Chondrocyte (in vitro differentiated cells): Measurements from ENCODE around the gene ACHE. TPM values are rescaled to one million over a fixed set of nuclear protein-coding genes. Genes with fewer than 3 reads are reported as not detected.

Experiments
- DNase-seq: peaks from one replicate; pipeline ENCODE4 v3.0.0; 2021; ENCODE audit warnings: mixed read lengths, low spot score
- H3K27ac Mint-ChIP-seq: one replicate; pipeline ENCODE4 v1.8.0; 2021; ENCODE audit warnings: mild to moderate bottlenecking, moderate library complexity, mixed read lengths; ENCODE audit not compliant: unreplicated experiment
- H3K27me3 Mint-ChIP-seq: 2 replicates; pipeline ENCODE4 v1.8.0; 2021; ENCODE audit warnings: low read depth, mixed read lengths
- H3K36me3 Mint-ChIP-seq: 2 replicates; pipeline ENCODE4 v1.8.0; 2021; ENCODE audit warnings: low read depth, mixed read lengths
- H3K4me1 Mint-ChIP-seq: 2 replicates; pipeline ENCODE4 v1.8.0; 2021; ENCODE audit warnings: low read depth, mild to moderate bottlenecking, mixed read lengths
- H3K4me3 Mint-ChIP-seq: one replicate; pipeline ENCODE4 v1.8.0; 2021; ENCODE audit warnings: mild to moderate bottlenecking, moderate library complexity, mixed read lengths; ENCODE audit not compliant: unreplicated experiment
- H3K9me3 Mint-ChIP-seq: 2 replicates; pipeline ENCODE4 v1.8.0; 2021; ENCODE audit warnings: low read depth, mixed read lengths
- total RNA-seq: library from RNA; stranded (reverse); gene quantifications from 3 replicates; pipeline ENCODE4 v1.2.1, GENCODE V29; 2021
- TF ChIP-seq, protein P1 (sequence below): fragments of 200-600 bp; sonication (generic); IDR thresholded peaks from 2 replicates; pipeline ENCODE4 v1.5.0; 2021; ENCODE audit warnings: antibody characterized with exemption, mild to moderate bottlenecking, moderate library complexity

ACHE gene
- total RNA-seq, 1 donor from 2014 or later: 2.9 TPM

GRCh38 chr7:100887516-100888290 is 8.0 kb downstream of the ACHE start:
- no peak for DNase-seq
- Mint-ChIP-seq H3K27ac (peak overlapping the region; percentile 69), H3K27me3 (no peaks in the 10 kb centered on the region), H3K4me1 (peaks cover 29% of the 10 kb centered on the region), H3K4me3 (peak overlapping the region; percentile 74), H3K9me3 (no peaks in the 10 kb centered on the region), H3K36me3 (peaks cover 46% of the 10 kb centered on the region)
- TF ChIP-seq, protein P1, sequence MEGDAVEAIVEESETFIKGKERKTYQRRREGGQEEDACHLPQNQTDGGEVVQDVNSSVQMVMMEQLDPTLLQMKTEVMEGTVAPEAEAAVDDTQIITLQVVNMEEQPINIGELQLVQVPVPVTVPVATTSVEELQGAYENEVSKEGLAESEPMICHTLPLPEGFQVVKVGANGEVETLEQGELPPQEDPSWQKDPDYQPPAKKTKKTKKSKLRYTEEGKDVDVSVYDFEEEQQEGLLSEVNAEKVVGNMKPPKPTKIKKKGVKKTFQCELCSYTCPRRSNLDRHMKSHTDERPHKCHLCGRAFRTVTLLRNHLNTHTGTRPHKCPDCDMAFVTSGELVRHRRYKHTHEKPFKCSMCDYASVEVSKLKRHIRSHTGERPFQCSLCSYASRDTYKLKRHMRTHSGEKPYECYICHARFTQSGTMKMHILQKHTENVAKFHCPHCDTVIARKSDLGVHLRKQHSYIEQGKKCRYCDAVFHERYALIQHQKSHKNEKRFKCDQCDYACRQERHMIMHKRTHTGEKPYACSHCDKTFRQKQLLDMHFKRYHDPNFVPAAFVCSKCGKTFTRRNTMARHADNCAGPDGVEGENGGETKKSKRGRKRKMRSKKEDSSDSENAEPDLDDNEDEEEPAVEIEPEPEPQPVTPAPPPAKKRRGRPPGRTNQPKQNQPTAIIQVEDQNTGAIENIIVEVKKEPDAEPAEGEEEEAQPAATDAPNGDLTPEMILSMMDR: no peak

GRCh38 chr7:100886936-100887515 is 8.7 kb downstream of the ACHE start:
- H3K4me3 Mint-ChIP-seq: no peak overlapping the region
- H3K36me3 Mint-ChIP-seq: peaks cover 48% of the 10 kb centered on the region
- H3K4me1 Mint-ChIP-seq: peaks cover 29% of the 10 kb centered on the region
- H3K27me3 Mint-ChIP-seq: no peaks in the 10 kb centered on the region
- TF ChIP-seq, protein P1: no peak
- no peaks in the 10 kb centered on the region for H3K9me3 Mint-ChIP-seq
- peak overlapping the region; percentile 54 for H3K27ac Mint-ChIP-seq
- no peak for DNase-seq

DNA sequence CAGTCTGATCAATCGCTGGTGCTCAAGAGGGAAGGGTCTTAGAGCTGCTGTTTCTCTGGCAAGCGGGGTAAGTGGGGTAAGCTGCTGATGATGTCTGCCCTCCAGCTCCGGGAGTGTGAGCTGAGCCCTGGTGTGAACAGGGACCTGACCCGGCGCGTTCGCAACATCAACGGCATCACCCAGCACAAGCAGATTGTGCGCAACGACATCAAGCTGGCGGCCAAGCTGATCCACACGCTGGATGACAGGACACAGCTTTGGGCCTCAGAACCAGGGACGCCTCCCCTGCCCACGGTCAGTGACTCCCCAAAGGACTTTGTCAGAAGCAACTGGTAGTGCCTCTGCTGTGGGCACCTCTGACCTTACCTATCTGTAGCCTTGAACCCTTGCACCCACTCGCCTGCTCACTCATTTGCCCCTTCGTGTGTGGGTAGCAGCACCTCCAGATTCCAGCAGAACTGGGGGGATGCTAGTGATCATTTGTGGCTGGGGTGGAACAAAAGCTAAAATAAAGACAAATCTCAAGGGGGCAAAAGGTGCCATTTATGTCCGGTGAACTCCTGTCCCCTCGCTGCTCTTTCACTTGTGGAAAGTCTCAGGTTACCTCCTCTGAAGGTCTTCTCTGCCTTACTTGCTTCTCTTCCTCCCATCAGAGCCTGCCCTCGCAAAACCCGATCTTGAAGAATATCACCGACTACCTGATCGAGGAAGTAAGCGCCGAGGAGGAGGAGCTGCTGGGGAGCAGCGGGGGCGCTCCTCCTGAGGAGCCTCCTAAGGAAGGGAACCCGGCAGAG is 9.3 kb downstream of the ACHE start:
- DNase-seq: no peak
- H3K27ac Mint-ChIP-seq: no peak overlapping the region
- no peaks in the 10 kb centered on the region for H3K9me3 Mint-ChIP-seq
- TF ChIP-seq, protein P1: no peak
- H3K4me1 Mint-ChIP-seq: peaks cover 27% of the 10 kb centered on the region
- no peak overlapping the region for H3K4me3 Mint-ChIP-seq
- peaks cover 52% of the 10 kb centered on the region for H3K36me3 Mint-ChIP-seq
- H3K27me3 Mint-ChIP-seq: no peaks in the 10 kb centered on the region

GRCh38 chr7:100885440-100886141 is 10.1 kb downstream of the ACHE start:
- Mint-ChIP-seq H3K9me3 (no peaks in the 10 kb centered on the region), H3K27ac (peak overlapping the region; percentile 27), H3K4me1 (peaks cover 26% of the 10 kb centered on the region), H3K4me3 (no peak overlapping the region), H3K27me3 (no peaks in the 10 kb centered on the region), H3K36me3 (peaks cover 55% of the 10 kb centered on the region)
- TF ChIP-seq, protein P1: no peak
- no peak for DNase-seq
